CD4-positive, alpha-beta T cell treated with Interleukin-10 for 1 hour (primary cell): ENCODE data around the gene SIVA1.

Experiments used
- DNase-seq: peaks from one replicate; pipeline ENCODE4 v3.0.0-alpha.2; 2020

The SIVA1 gene

GRCh38 chr14:104751539-104752422 lies 1.2 kb upstream of the SIVA1 start:
- DNase-seq: no peak

GRCh38 chr14:104752423-104752734 lies 568 bp upstream of the SIVA1 start:
- no peak for DNase-seq

- DNase-seq: no peak
These were observed 723 bp downstream of the SIVA1 start for GRCh38 chr14:104753528-104754212.

- no peak for DNase-seq
These were observed 1.4 kb downstream of the SIVA1 start for GRCh38 chr14:104754213-104754851.

- DNase-seq: no peak
These were observed 2.7 kb downstream of the SIVA1 start for GRCh38 chr14:104755621-104756020.

GRCh38 chr14:104756477-104757237 lies 3.7 kb downstream of the SIVA1 start:
- DNase-seq: no peak

- DNase-seq: no peak
These were observed 4.3 kb downstream of the SIVA1 start for GRCh38 chr14:104757238-104757585.

- no peak for DNase-seq
These were observed 4.9 kb downstream of the SIVA1 start for GRCh38 chr14:104757681-104758392.

- DNase-seq: no peak
These were observed 6.3 kb downstream of the SIVA1 start for GRCh38 chr14:104758981-104759969.

GRCh38 chr14:104765517-104765916 lies 12.6 kb downstream of the SIVA1 start:
- DNase-seq: no peak

- no peak for DNase-seq
These were observed 13.4 kb downstream of the SIVA1 start for GRCh38 chr14:104766256-104766862.

GRCh38 chr14:104766863-104767633 lies 14.1 kb downstream of the SIVA1 start:
- no peak for DNase-seq

- DNase-seq: no peak
These were observed 14.6 kb downstream of the SIVA1 start for GRCh38 chr14:104767634-104767918.

- DNase-seq: peak; percentile 92
These were observed 15.7 kb downstream of the SIVA1 start for GRCh38 chr14:104768437-104769323.

GRCh38 chr14:104769324-104770071 lies 16.6 kb downstream of the SIVA1 start:
- DNase-seq: no peak

GRCh38 chr14:104770072-104770579 lies 17.2 kb downstream of the SIVA1 start:
- no peak for DNase-seq

- peak; percentile 29 for DNase-seq
These were observed 17.9 kb downstream of the SIVA1 start for GRCh38 chr14:104770851-104771272.

- no peak for DNase-seq
These were observed 18.4 kb downstream of the SIVA1 start for GRCh38 chr14:104771374-104771773.
